T-helper 2 cell (primary cell): ENCODE data around the gene DZIP1L.

Experiments used
- DNase-seq, 5 experiments: peaks; one replicate each; pipeline versions ENCODE4 v3.0.0 to v3.0.0-alpha.2; 2012 to 2022

The DZIP1L gene

DNA sequence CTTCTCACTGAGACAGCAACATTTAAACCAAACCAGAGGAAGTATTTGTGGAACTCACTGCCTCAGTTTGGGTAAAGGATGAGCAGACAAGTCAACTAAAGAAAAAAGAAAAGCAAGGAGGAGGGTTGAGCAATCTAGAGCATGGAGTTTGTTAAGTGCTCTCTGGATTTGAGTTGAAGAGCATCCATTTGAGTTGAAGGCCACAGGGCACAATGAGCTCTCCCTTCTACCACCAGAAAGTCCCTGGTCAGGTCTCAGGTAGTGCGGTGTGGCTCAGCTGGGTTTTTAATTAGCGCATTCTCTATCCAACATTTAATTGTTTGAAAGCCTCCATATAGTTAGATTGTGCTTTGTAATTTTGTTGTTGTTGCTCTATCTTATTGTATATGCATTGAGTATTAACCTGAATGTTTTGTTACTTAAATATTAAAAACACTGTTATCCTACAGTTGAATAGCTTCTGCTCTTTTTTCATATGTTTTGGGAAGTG is 82.2 kb downstream of the DZIP1L start:
- DNase-seq = no peak

DNA sequence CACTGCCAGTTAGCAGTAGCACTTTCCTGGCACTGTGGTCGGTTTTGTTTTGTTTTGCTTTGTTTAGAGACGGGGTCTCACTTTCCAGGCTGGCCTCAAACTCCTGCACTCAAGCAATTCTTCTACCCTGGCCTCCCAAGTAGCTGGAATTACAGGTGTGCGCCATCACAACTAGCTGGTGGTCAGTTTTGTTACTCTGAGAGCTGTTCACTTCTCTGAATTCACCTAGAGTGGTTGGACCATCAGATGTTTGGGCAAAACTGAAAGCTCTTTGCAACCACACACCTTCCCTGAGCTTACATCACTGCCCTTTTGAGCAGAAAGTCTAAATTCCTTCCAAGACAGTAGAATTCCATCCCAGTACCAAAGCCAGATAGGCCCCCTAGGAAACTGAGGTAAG is 82.8 kb downstream of the DZIP1L start:
- no peak for DNase-seq

DNA sequence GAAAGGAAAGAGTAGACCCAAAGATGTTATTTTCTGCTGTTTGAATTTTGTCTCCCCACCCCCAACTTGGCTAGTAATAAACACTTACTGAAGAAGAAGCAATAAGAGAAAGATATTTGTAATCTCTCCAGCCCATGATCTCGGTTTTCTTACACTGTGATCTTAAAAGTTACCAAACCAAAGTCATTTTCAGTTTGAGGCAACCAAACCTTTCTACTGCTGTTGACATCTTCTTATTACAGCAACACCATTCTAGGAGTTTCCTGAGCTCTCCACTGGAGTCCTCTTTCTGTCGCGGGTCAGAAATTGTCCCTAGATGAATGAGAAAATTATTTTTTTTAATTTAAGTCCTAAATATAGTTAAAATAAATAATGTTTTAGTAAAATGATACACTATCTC is 83.9 kb downstream of the DZIP1L start:
- no peak for DNase-seq

DNA sequence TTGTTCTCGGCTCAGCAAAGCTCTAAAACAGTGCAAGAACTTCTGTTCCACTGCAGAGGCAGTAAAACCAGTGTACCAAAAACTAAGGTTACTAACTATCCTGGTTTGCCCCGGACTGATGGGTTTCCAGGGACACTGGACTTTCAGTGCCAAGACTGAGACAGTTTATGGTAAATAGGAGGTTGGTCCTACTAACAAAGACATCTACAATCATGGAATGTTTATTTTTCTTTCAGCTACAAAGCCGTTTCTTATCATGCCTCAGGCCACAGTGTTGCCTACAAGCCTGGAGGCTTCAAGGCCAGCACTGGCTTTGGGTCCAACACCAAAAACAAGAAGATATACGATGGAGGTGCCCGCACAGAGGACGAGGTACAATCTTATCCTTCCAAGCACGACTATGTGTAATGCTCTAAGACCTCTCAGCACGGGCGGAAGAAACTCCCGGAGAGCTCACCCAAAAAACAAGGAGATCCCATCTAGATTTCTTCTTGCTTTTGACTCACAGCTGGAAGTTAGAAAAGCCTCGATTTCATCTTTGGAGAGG is 84.6 kb downstream of the DZIP1L start:
- DNase-seq = no peak

DNA sequence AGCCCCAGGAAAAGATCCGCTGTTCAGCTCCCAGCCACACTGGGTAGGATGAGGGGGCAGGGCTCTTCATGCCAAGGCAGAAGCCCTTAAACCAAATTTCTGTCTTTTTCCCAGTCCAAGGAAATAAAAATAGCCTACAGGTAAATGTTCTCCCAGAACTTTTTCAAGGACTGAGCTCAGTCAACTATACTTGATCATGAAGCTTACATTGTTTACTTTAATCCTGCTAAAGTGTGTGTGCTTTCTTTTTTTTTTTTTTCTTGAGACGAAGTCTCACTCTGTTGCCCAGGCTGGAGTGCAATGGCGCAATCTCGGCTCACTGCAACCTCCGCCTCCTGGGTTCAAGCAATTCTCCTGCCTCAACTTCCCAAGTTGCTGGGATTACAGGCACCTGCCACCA is 87.6 kb downstream of the DZIP1L start:
- DNase-seq = no peak

DNA sequence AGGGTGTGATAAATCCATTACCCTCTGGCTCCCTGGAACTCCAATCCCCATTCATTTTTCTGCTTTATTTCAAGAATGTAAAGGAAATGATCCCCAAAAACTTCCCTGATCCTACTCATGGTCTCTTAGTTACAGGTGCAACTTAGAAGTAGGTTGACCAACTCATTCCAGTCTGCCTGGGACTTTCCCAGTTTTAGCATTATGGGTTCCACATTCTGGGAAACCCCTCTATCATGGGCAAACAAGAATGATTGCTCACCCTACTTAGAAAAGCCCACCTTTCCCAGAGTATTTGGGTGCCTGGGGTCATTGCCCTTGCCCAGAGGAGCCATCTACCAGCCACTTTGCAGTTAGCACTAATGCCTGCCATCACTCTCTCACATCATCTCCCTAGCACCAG is 89.9 kb downstream of the DZIP1L start:
- no peak for DNase-seq

DNA sequence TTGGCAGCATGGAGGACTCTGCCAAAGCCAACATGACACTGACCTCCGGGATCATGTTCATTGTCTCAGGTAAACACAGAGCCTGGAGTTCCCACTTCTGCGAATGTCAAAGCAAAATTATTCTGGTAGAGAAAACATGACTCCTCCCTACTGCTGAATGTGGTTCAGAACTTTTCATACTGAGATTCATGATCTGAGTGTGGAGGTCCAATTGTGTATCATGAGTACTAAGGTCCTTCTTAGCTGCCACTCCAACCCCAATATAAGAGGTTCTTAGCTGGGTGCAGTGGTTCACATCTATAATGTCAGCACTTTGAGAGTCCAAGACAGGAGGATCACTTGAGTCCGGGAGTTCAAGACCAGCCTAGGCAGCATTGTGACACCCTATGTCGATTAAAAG is 91.7 kb downstream of the DZIP1L start:
- DNase-seq = no peak

DNA sequence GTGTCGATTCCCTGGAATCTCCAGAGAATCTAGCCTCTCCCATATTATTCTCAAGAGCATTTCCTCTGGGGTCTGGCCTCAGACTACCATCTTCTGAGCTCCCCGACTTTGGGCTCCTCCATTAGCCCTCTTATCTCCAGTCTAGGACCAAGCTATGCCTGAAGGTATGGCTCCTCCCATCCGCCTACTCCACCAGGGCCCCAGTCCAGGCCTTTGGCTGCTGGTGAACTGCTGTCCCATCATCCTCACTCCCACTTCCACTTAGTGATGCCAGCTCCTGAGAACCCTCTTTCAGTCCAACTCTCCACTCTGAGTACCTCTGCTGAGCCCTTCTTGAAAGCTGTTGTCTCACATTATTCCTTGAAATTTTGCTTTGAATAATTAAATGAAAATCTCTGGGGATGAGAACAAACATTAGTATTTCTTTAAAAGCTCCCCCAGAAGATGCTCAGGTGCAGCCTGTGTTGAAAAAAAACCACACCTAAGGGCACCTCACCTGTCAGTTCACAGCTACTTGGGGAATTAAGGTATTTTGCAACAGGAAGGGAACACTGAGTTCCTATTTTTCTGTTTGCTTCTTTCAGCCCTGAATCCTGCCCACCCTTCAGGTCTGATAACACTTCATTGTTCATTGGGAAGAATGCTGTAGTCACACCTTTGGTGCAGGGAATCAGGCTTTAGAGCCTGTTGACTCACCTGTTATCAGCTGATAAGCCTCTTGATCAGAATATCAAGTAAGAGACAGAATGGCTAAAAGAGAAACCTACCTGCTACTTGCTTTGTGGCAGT is 95.9 kb downstream of the DZIP1L start:
- no peak for DNase-seq

DNA sequence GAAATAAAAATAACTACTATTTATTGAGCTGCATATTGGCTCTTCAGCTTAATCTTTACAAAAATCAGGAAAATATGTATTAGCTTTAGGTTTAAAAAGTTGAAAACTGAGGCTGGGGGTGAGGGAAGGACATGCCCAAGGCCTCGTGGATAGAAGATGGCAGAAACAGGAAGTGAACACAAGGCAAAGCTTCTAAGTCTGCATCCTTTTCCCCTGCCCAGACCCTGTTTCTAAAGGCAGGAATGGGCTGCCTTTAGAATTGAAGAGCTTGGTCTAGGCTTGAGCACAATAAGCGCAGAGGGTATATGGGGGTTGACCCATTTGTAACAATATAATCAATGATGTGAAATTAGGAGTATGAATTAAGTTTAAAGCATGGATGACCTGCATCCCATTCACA is 99.3 kb downstream of the DZIP1L start:
- DNase-seq = no peak

DNA sequence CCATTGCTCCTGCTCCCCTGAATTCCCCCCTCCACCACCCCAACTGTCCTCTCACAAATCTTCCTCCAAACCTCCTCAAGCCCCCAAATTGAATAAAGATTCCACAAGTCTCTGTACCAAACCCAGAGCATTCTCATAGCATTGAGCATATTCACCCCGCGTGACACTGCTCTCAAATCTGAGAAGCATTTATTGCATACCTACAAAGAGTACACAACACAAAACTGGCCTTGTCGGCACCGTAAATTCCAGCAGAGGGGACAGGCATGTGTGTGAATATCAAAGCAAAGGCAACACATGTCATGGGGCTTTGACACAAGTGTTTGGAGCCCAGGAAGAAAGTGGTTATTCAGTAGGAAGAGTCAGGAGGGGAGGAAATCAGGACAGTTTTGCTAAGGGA is 102.9 kb downstream of the DZIP1L start:
- no peak for DNase-seq
